Stimulated activated CD8-positive, alpha-beta memory T cell treated with anti-CD3 and anti-CD28 coated beads, Interleukin-7, amount 100 ng/mL, for 48 hours (primary cell): ENCODE measurements around the gene PRR15L.
A peak's percentile ranks its signal among the peaks of the same experiment; 100 is the strongest.

Experiments used
- DNase-seq, 2 donors: peaks; one replicate each; pipeline ENCODE4 v3.0.0-alpha.2; 2020; ENCODE audit warnings: low read depth in 1 of 2; ENCODE audit errors: extremely low read depth in 1 of 2

PRR15L gene

DNA sequence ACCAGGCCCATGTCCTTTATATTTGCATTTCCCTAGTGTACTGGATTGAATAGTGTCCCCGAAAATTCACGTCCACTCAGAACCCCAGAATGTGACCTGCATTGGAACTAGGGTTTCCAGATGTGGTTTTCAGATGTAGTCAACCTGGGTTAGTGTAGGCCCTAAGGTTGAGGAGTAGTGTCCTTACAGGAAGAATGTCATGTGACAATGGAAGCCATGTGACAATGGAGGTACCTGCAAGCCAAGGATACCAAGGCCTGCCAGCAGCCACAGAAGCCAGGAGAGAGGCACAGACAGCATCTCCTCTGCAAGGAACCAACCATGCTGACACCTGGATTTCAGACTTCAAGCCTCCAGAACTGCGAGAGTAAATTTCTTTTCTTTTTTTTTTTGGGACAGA lies 5.2 kb upstream of the PRR15L start:
- DNase-seq = no peak

DNA sequence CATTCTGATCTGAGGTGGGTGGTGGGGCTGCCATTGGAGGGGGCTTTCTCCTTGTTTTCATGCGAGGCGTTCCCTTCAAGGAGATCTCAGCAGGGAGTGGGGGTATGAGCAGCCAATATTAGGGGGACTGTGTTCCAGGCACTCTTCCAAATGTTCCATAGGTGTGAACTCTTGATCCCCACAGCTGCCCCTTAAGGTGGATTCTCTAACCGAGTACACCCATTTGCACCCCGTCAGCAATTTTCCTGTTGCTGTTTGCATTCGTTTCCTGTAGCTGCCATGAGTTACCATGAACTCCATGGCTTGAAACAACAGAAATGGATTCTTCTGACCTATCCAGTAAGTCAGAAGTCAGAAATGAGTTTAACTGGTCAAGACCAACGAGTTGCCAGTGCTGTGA lies 3.7 kb upstream of the PRR15L start:
- no peak for DNase-seq

DNA sequence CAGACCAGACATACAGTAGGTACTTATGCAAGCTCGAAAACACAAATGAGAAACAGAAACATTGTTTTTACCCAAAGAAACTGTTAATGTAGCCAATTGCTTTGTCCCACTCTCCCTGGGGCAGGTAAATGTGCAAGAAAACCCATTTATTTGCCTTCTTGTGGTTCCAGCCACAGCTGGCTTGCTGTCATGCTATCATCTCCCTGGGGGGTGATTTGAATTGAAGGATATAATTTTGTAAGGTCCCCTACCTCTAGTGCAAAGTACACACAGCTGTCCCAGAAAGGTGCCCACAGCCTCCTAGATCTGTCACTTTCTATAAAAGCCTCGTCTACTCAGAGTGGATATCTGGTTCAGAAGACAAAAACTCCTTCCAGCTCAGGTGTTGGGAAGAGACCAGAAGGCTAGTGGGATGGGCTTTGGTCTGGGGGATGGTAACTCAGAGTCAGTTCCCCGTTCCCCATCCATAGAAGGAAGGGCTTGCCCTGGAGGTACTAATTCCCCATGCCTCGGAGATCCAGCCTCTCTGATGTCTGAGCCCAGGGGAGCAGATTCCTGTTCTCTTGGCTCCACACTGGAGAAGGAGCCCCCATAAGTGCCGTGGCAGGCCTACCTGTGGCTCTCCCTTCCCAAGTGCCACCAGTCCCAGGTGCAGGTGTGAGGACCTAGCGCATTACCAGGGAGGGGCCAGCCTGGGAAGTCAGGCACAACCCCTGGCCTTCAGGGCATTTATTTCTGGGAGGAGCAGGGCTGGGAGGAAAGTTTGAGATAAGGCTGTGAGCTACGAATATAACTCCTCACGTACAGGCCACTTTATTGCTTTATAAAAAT lies 2.4 kb upstream of the PRR15L start:
- DNase-seq = no peak

DNA sequence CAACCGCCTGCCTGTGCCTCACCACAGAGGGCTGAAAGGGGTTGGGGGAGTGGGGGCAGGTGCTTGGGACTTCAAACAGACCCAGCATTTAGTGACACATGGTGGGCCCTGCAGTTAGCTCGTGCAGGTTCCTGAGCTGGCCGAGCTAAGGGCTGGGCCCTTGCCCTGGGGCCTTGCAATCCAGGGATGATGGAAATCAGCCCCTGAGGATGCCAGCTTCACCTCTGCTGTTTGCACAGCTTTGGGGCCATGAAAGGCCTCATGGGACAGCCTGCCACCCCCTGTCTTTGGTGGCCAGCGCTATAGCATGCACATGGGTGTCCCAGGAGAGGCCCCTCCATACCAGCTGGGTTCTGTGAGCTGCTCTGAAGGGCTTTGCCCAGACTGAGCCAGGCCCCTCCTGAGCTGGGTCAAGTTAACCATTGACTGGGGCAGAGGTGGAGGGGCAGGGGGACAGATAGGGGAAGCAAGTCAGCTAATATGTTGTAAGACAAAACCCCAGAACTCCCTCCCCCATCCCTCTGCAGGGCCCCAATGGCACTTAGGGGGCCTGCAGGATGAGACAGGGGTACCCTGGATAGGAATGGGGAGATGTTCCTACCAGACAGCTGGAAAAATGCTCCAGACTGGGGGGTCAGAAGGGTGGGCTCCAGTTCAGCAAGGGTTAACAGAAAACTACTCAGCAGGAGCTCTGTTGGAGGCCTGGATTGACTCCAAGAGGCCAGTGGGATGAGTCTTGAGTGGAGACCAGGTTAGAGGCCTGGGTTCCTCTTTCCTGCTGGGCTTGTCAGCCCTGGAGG lies 692 bp downstream of the PRR15L start:
- no peak for DNase-seq

DNA sequence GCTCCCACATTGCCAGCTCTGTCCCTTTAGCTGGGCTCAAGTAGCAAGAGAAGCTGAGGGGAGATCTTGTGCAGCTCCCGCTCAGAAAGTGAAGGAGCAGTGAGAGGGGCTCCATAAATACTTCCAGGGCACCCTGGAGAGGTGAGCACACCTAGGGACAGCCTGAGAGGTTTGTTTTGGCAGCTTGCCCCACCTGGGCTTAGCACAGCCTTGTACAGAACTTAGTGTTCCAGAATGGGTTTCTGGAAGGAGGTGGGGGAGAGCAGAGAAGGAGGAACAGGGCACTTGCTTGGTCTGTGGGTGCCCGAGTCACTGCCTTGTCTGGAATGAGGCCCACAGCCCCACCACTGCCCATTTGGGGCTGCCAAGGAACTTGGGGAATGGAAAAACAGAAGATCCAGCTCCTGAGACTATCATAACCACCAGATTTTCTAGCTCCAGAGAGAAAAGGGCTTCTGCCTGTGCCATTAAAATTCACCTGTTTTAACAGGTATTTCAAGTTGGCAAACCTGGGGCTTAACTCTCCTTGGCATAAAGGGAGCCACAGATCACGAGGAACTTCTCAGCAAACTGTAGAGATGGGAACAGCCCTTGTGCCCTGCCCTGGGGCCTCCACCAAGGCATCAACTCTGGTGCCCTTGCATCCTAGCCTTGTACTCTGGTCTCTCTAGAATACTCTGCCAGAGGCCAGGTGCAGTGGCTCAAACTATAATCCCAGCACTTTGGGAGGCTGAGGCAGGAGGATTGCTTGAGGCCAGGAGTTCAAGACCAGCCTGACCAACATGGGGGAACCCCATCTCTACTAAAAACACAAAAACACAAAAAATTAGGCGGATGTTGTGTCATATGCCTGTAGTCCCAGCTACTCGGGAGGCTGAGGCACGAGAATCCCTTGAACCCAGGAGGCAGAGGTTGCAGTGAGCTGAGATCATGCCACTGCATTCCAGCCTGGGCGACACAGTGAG lies 1.9 kb downstream of the PRR15L start:
- DNase-seq = no peak

DNA sequence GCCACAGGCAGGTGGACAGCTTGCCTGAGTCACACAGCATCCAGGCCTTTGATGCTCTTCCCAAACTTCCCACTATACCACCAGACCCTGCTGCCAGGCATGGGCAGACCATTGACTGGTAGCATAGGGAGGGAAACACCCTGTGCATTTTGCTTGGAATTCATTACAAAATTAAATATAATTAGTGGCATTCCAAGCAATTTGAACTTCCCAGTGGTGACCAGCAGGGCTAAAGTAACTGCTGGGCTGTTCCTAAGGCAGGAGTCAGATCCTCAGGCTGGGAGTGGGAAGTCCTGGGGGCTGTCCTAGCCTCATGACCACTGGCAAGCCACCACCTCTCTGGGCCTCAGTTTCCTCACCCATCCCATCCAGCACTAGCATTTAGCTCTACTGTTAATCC lies 3.8 kb downstream of the PRR15L start:
- no peak for DNase-seq

DNA sequence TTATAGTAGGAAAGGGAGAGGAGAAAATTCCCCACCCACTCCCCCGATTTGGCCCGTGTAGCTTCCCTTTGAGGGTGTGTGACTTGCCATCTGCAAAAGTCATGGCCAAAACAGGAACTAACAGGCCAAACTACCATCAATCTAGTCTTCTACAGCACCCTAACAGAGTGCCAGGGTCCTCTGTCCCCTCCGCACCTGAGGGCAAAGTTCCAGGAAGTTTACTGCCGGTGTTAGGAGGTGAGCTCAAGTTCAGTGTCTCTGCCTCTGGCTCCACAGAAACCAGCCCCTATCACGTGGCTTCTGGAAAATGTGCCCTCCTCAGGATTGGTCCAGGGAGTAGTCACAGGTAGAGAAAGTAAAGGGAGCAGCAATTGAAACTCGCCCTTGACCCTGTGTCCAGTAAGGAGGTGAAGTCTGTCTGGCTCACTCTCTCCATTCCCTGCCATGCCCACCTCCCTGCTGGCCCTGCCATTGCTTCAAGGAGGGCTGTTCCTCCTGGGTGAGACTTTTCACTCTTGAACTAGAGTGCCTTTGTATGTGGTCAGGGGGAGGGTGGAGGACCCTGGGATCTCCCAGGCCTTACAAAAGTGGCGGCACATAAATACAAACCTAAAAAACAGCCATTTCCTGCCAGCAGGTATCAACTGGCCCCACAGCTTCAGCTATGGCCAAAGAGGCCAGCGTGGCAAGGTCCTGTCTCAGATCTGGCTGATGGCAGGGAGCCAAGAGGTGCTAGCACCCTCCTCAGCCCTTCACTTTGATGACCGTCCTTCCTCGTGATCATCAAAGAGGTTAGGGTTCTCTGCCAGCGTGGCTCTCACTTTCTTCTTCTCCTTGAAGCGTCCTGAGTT lies 5.3 kb downstream of the PRR15L start:
- DNase-seq = no peak

DNA sequence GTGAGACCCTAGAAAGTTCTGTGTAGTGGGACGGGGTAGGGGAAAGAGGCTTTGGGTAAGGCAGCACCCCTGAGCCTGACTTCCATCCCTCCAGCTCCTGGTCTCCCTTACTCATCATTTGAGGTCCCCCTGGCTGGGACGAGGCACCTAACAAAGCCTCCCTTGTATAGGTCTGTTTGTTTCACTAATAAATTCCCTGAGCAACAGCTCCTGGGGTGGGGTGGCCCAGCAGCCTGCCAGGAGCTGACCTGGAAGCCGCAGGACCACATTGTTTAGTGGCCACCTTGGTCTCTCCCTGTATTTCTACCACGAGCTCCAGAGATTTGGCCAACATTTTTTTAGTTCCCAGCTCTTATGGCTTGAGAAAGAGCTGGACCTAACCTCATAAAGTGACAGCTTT lies 7.2 kb downstream of the PRR15L start:
- no peak for DNase-seq

DNA sequence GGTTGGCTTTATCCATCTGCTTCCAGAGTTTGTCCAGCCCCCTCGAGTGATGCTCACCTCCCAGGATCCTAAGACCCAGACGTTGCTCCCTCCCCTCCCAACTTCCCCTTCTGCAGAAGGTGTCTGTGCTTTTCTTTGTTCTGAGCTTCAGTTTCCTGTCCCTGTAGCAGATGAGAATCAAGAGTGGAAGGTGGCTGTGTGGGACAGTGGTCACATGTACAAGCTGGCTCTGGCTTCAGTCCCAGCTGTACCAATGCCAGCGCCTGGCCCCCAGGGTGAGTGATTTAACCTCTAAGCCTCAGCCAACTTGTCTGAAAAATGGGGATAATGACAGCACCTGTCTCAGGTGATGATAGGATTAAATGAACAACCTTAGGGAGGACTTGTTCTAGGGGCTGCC lies 7.7 kb downstream of the PRR15L start:
- DNase-seq = no peak

DNA sequence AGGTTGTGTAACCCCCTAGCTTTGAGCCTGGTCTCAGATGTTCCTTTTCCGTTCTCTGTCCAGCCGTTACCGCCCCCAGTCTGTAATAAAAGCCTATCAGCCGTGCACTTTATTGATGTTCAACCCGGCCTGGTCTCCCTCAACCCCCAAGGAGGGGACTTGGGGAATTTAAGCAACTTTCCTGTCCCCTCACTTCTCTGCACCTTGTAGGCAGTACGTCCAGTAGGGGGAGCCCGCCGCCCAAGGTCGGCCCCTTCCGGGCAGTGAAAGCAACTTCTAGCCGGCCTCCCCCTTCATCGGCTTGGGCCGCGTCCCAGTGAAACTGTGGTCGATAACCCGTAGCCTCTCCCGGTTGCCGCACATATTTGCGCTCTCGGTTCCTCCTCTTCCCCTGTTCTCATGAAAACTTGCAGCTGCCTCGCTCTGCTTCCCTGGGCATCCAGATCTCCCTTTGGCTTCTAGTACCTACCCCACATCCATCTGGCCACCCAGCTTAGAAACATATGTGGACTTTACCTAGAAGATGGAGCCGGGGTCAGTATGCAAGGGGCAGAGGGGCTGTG lies 8.4 kb downstream of the PRR15L start:
- DNase-seq = peak; percentile 59 to 70

DNA sequence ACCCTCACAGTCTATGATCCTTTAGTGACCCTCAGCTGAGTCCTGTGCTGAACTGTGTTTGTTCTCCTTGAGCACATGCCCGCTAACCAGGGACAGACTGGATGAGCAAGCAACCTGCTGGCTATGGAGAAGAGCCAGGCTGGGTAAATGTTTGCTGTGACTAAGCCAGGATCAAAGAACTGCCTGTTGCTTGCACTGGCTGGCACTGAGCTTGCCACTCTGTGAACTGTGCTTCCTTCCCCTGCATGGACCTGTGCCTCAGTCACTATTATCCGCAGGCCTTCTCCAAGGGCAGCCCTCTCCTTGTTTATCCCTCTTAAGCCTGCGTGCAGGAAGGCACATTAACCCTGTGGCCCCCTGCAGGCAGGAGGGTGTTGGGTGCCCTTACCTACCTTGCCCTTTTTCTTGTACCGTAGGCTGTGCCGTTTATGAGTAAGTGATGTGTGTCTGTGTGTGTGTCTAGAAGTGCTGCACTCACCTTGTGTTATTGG lies 8.9 kb downstream of the PRR15L start:
- DNase-seq = no peak

DNA sequence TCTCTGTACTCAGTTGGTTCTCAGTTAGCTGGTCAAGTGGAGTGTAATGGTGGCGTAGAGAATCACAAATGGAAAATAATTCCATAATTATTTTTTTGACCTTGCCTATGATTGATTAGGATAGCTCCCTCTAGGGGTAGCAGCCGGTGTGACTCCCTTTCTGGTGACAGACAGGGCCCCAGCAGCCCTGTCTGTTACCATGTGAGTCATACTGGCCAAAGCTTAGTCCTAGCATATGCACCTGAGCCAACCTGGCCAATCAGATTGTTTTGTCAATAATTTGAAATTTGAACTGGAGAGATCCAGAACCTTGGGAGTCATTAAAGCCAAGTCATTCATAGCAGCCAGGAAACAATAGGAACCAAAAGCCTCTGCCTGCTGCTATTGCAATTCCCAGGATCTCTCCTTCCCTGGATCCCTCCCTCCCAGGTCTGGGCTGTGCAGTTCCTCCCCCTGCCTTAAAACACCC lies 10.7 kb downstream of the PRR15L start:
- peak; percentile 33 to 68 for DNase-seq

DNA sequence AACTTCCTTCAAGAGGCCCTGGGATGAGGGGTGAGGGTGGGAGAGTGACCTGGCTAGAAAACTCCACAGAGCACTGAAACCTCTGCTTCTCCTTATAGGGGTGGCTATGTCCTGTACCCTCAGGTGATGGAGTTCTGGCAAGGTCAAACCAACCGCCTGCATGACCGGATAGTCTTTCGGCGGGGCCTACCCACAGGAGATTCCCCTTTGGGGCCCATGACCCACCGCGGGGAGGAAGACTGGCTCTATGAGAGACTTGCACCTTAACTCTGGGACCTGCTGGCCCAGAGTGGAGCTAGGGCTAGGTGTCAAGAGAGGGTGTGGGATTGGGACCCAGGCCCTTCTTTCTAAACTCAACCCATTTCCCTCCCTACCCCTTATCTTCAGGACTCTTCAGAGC lies 11.2 kb downstream of the PRR15L start:
- no peak for DNase-seq

DNA sequence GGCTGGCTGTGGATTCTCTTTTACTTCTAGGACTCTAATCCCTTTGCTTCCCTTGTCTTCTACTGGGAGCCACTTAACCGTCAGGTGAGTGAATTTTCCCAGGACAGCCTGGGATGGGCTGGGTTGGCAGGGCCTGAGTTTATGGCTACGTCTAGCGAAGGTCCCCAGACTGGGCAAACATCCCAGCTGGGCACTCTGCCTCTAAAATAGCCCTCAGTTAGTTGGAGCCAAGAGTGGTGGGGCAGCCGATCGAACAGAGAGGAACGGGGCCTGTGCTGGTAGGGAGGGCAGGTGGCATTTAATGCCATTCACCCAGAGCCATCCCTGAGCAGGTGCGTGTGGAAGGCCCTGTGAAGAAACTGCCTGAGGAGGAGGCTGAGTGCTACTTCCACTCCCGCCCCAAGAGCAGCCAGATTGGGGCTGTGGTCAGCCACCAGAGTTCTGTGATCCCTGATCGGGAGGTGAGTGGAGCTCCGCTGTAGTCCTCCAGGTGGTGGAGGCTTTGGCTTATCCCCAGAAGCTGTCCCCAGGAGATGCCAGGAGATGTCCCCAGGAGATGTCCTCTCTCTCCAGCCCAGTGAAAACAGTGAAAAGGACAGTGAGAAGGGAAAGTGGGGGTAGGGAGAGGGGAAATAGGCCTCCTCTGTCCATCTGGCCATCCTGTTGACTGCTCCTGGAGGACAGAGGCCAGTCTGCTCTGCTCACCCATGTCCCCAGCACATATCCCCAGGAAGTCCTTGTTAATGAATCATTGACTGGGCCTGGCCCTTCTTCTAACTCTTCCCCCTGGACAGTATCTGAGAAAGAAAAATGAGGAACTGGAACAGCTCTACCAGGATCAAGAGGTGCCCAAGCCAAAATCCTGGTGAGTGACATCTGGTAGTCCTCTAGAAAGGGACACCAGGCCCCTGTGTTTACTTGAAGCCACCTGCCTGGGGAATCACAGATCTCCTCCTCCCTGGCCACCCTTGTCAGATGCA lies 11.9 kb downstream of the PRR15L start:
- DNase-seq = no peak

DNA sequence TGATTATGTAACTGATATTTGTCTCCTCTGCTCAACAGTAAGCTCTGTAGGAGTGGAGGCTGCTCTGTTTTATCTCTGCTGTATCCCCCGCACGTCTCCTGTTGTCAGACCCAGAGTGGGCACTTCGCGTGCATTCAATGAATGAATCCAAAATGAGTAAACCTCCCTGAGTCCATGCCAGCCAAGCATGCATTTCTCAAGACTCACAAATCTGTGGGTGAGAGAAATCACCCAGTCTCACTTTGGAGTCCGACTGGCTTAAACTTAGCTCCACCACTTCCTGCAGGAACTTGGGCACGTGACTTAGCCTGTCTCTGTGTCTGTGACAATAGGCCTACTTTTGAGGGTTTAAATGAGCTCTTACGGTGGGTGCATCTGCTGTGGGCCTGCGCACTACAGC lies 12.6 kb downstream of the PRR15L start:
- no peak for DNase-seq

DNA sequence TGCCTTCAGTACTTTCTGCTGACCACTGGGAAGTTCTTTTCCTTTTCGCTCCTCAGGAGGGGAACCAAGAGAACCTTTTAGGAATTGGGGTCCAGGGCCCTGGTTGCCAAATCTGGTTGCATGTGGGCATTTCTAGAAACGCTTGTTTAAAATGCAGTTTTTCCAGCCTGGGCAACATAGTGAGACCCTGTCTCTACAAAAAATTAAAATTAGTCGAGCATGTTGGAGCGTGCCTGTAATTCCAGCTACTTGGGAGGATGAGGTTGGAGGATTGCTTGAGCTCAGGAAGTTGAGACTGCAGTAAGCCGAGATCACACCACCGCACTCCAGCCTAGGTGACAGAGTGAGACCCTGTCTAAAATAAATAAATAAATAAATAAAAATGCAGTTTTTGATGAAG lies 15.1 kb downstream of the PRR15L start:
- DNase-seq = no peak

DNA sequence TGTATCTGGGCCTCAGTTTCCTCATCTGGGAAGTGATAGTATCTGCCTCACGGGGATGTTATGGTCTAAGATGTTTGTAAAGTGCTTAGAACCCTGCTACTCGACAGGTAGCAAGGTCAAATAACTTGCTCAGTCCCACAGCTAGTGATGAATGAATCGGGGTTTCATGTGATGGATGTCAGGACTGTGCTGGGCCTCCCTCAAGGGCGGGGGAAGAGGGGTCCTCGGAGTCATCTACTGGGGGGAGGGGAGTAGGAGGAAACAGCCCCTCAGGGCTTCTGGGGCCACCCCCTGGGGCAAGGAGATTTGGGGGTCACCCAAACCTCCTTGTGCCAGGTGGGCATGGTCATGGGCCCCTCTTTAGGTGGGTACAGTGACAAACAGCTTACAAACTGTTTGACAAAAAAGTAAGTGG lies 15.6 kb downstream of the PRR15L start:
- no peak for DNase-seq
